Measurements from ENCODE around the gene ADH7.
"Not testable (repeated sequence)": the region's sequence is repeated elsewhere in the genome, so short reads cannot be mapped to it uniquely, and the experiment has no call there.

DNA sequence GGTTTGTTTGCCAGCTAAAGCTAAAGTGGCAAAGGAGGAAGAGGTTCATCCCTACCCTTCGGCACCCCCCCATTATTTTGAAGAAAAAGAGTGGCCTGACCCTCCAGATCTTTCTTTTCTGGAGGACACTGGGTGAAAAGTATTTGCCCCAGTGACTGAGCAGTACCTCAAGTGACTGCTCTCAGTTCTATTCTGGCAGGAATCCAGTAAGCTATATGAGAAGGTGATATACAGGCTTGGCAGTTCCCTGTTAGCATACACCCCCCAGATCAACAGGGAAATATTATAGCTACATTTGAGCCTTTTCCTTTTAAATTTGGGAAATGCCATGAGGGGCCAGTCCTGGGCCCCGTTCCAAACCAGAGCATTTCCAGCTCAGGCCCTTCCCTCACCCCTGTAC lies 67.3 kb downstream of the ADH7 start:
- TF ChIP-seq, protein P1, sequence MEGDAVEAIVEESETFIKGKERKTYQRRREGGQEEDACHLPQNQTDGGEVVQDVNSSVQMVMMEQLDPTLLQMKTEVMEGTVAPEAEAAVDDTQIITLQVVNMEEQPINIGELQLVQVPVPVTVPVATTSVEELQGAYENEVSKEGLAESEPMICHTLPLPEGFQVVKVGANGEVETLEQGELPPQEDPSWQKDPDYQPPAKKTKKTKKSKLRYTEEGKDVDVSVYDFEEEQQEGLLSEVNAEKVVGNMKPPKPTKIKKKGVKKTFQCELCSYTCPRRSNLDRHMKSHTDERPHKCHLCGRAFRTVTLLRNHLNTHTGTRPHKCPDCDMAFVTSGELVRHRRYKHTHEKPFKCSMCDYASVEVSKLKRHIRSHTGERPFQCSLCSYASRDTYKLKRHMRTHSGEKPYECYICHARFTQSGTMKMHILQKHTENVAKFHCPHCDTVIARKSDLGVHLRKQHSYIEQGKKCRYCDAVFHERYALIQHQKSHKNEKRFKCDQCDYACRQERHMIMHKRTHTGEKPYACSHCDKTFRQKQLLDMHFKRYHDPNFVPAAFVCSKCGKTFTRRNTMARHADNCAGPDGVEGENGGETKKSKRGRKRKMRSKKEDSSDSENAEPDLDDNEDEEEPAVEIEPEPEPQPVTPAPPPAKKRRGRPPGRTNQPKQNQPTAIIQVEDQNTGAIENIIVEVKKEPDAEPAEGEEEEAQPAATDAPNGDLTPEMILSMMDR (conservative IDR thresholded peaks at IDR 0.05; ENCODE audit: low read length): not testable (repeated sequence)
- not testable (repeated sequence) for TF ChIP-seq EZH2phosphoT487 (IDR thresholded peaks at IDR 0.05; ENCODE audit: borderline replicate concordance)

Data from Loucy (cell line).